ENCODE data around the gene ATP6V1C2. TPM values are rescaled to one million over a fixed set of nuclear protein-coding genes. Genes with fewer than 3 reads are reported as not detected.

Gene ATP6V1C2
- total RNA-seq, 2 donors from 2014 or later: 0.66 TPM; not detected in 1

DNA sequence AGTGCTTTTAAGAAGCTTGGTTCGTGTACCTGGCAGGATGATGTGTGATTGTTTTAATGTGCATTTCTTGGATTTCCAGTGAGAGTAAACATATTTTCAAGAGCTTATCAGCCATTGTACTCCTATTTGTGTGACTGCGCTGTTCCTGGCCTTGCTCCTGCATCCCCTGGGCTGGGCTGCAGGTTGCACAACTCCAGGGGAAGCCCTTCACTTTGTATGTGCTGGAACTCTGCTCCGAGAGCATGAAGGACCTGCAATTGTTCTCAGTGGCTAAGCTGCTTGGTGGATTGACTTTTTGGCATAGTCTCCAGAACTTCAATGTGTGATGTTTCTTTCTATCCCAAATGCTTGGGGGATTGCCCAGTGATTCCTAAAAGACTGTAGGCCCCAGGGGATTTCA is 18.8 kb downstream of the ATP6V1C2 start:
- intact Hi-C loops (cut with DNase I): no loop called here
- no peak for TF ChIP-seq POLR2A (IDR thresholded peaks at IDR 0.05)
- TF ChIP-seq, protein P1, sequence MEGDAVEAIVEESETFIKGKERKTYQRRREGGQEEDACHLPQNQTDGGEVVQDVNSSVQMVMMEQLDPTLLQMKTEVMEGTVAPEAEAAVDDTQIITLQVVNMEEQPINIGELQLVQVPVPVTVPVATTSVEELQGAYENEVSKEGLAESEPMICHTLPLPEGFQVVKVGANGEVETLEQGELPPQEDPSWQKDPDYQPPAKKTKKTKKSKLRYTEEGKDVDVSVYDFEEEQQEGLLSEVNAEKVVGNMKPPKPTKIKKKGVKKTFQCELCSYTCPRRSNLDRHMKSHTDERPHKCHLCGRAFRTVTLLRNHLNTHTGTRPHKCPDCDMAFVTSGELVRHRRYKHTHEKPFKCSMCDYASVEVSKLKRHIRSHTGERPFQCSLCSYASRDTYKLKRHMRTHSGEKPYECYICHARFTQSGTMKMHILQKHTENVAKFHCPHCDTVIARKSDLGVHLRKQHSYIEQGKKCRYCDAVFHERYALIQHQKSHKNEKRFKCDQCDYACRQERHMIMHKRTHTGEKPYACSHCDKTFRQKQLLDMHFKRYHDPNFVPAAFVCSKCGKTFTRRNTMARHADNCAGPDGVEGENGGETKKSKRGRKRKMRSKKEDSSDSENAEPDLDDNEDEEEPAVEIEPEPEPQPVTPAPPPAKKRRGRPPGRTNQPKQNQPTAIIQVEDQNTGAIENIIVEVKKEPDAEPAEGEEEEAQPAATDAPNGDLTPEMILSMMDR (IDR thresholded peaks at IDR 0.05): no peak
- H3K9me3 ChIP-seq: no peaks in the 10 kb centered on the region
- H3K36me3 ChIP-seq (replicated peaks in 1 of 2; ENCODE audit: insufficient read depth in 1 of 2, low read depth in 2 of 2): no peaks in the 10 kb centered on the region
- no peak overlapping the region for H3K27ac ChIP-seq
- no peaks in the 10 kb centered on the region for H3K27me3 ChIP-seq
- no peaks in the 10 kb centered on the region for H3K4me1 ChIP-seq
- no peak overlapping the region for H3K4me3 ChIP-seq
- ATAC-seq: no peak
- DNase-seq: no peak
- WGBS, 2 donors: 66 to 73% methylated on average over 3 of the region's 3 CpGs

DNA sequence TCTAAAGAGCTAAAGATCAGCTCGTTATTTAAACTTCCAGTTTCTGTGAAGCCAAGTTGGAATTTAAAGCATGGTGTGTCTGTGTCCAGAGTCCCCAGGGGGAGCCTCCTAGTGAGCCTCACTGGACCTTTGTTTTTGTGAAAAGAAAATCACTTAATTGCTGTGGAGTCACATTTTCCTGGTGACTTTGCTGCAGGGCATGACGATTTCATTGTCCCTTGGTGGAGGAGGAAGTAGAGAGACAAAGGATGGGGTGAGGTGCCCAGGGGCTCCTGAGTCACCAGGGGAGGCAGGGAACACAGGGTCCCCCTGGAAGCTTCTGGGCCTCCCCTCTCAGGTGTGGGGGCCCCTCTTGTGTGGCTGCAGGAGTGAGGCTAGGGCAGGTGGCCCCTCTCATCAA is 19.7 kb downstream of the ATP6V1C2 start:
- no peak overlapping the region for H3K27ac ChIP-seq
- no peaks in the 10 kb centered on the region for H3K4me1 ChIP-seq
- no peaks in the 10 kb centered on the region for H3K36me3 ChIP-seq (replicated peaks in 1 of 2; ENCODE audit: insufficient read depth in 1 of 2, low read depth in 2 of 2)
- H3K4me3 ChIP-seq: no peak overlapping the region
- ATAC-seq (no peak), DNase-seq (no peak)
- H3K9me3 ChIP-seq: no peaks in the 10 kb centered on the region
- no peak for TF ChIP-seq POLR2A (IDR thresholded peaks at IDR 0.05)
- TF ChIP-seq, protein P1 (IDR thresholded peaks at IDR 0.05): no peak
- intact Hi-C loops (cut with DNase I): no loop called here
- 40 to 41% methylated on average over 2 of the region's 2 CpGs for WGBS, 2 donors
- H3K27me3 ChIP-seq: no peaks in the 10 kb centered on the region

DNA sequence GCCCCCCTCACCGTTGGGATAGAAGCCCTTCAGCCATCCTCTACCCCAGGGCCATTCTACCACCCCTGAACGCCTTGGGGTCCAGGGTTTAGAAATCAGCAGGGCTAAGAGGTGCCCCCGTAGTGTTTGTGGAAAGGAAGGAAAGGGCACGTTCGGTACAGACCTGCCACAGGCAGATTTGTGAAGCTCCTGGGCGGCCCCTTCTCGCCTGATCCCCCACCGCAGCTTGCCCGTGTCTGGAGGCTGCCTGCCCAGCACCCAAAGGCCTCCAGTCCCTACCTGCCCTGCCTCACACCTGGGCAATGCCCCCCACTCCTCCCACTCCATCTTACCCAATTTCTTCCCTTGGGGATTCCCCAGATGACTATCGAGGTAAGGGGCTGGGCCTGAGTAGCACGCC is 21.2 kb downstream of the ATP6V1C2 start:
- no peak overlapping the region for H3K27ac ChIP-seq
- no peak overlapping the region for H3K4me3 ChIP-seq
- no peaks in the 10 kb centered on the region for H3K4me1 ChIP-seq
- no peak for DNase-seq
- ATAC-seq: no peak
- H3K36me3 ChIP-seq (replicated peaks in 1 of 2; ENCODE audit: insufficient read depth in 1 of 2, low read depth in 2 of 2): no peaks in the 10 kb centered on the region
- H3K9me3 ChIP-seq: no peaks in the 10 kb centered on the region
- WGBS, 2 donors: 71 to 75% methylated on average over 4 to 11 of the region's 11 CpGs
- no peaks in the 10 kb centered on the region for H3K27me3 ChIP-seq
- no peak for TF ChIP-seq POLR2A (IDR thresholded peaks at IDR 0.05)
- TF ChIP-seq, protein P1 (IDR thresholded peaks at IDR 0.05): no peak
- intact Hi-C loops (cut with DNase I): no loop called here

DNA sequence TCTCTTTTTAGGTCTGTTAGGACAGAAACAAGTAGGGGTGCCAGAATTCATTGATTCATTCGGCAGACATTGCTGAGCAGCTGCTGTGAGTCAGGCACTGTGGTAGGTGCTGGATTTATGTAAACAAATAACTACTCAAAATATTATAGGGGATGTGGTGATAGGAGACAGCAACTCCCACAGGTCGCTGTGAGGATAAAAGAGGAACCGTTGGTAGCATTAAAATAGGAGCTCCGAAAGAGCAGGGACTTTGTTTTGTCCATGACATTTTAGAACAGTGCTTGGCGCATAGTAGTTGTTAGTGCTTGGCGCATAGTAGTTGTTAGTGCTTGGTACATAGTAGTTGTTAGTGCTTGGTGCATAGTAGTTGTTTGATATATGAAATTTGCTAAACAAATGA is 29.2 kb downstream of the ATP6V1C2 start:
- no peak for DNase-seq
- Histone ChIP-seq H3K9me3 (no peaks in the 10 kb centered on the region), H3K4me3 (no peak overlapping the region), H3K27ac (no peak overlapping the region), H3K27me3 (no peaks in the 10 kb centered on the region), H3K36me3 (replicated peaks in 1 of 2; ENCODE audit: insufficient read depth in 1 of 2, low read depth in 2 of 2) (no peaks in the 10 kb centered on the region), H3K4me1 (no peaks in the 10 kb centered on the region)
- no peak for TF ChIP-seq POLR2A (IDR thresholded peaks at IDR 0.05)
- TF ChIP-seq, protein P1 (IDR thresholded peaks at IDR 0.05): no peak
- WGBS, 2 donors: 76 to 85% methylated on average over 6 of the region's 6 CpGs
- ATAC-seq: no peak
- intact Hi-C loops (cut with DNase I): no loop called here

DNA sequence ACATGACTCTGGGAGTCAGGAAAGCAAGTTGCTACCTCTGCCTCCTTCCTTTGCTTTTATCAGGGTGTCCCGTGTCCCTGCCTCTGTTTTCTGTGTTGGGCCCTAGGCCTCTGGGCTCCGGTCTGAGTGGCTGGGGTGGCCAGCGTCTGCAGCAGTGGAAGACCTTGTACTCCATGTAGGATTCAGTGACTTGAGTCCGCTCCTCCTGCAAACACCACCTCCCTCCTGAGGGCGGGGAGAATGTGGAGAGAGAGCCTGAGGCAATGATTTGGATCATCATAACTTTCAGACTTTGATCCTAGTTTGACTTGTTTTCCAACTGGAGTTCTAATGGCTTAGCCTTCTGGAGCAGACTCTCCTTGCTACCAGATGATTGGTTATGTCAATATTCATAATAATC is 30.8 kb downstream of the ATP6V1C2 start:
- ATAC-seq: no peak
- WGBS, 2 donors: 71 to 92% methylated on average over 5 of the region's 5 CpGs
- Histone ChIP-seq H3K4me3 (no peak overlapping the region), H3K36me3 (replicated peaks in 1 of 2; ENCODE audit: insufficient read depth in 1 of 2, low read depth in 2 of 2) (no peaks in the 10 kb centered on the region), H3K4me1 (no peaks in the 10 kb centered on the region), H3K27ac (no peak overlapping the region), H3K27me3 (no peaks in the 10 kb centered on the region), H3K9me3 (no peaks in the 10 kb centered on the region)
- no peak for TF ChIP-seq POLR2A (IDR thresholded peaks at IDR 0.05)
- TF ChIP-seq, protein P1 (IDR thresholded peaks at IDR 0.05): no peak
- no peak for DNase-seq
- intact Hi-C loops (cut with DNase I): no loop called here

Measured in body of pancreas (tissue), 4 donors.